ENCODE measurements around the gene BCL7A.

Gene BCL7A

GRCh38 chr12:122059203-122059960, 37.7 kb downstream of the BCL7A start:
- no peaks in the 10 kb centered on the region for H3K79me2 ChIP-seq (ENCODE audit: low read length)
- DNase-seq, result no peak
- TF ChIP-seq CTCF (IDR thresholded peaks at IDR 0.05; ENCODE audit: low read length) (no peak), EZH2 (optimal IDR thresholded peaks at IDR 0.05; ENCODE audit: low read depth, low read length) (no peak), EZH2phosphoT487 (IDR thresholded peaks at IDR 0.05; ENCODE audit: low read length) (no peak)
- no peak overlapping the region for H3K9ac ChIP-seq (ENCODE audit: low read length)
- H3K9me2 ChIP-seq (replicated peaks; ENCODE audit: insufficient read depth, low read length), result no peaks in the 10 kb centered on the region
- 0 out of 2 replicates have a peak, but pooled peaks cover 3% of the 10 kb centered on the region for H3K4me1 ChIP-seq (ENCODE audit: low read length)
- H3K4me3 ChIP-seq (ENCODE audit: low read length), result no peak overlapping the region
- H2AFZ ChIP-seq (ENCODE audit: low read length), result no peak overlapping the region
- H3F3A ChIP-seq (ENCODE audit: insufficient read depth, low read length), result no peaks in the 10 kb centered on the region
- H4K20me1 ChIP-seq (ENCODE audit: insufficient read depth, low read length), result no peaks in the 10 kb centered on the region
- H3K27me3 ChIP-seq (replicated peaks; ENCODE audit: insufficient read depth, low read length), result no peaks in the 10 kb centered on the region
- no peak overlapping the region for H3K4me2 ChIP-seq (ENCODE audit: low read depth, low read length)
- no peak overlapping the region for H3K27ac ChIP-seq (ENCODE audit: low read length)
- no peaks in the 10 kb centered on the region for H3K36me3 ChIP-seq (replicated peaks; ENCODE audit: insufficient read depth, low read length)
- no peaks in the 10 kb centered on the region for H3K9me3 ChIP-seq (replicated peaks; ENCODE audit: insufficient read depth, low read length)

GRCh38 chr12:122060081-122060501, 38.4 kb downstream of the BCL7A start:
- Histone ChIP-seq H3K9me2 (replicated peaks; ENCODE audit: insufficient read depth, low read length) (no peaks in the 10 kb centered on the region), H3K4me2 (ENCODE audit: low read depth, low read length) (no peak overlapping the region), H3K79me2 (ENCODE audit: low read length) (no peaks in the 10 kb centered on the region), H4K20me1 (ENCODE audit: insufficient read depth, low read length) (no peaks in the 10 kb centered on the region), H3K9me3 (replicated peaks; ENCODE audit: insufficient read depth, low read length) (no peaks in the 10 kb centered on the region), H2AFZ (ENCODE audit: low read length) (no peak overlapping the region), H3K9ac (ENCODE audit: low read length) (no peak overlapping the region), H3K36me3 (replicated peaks; ENCODE audit: insufficient read depth, low read length) (no peaks in the 10 kb centered on the region), H3K27me3 (replicated peaks; ENCODE audit: insufficient read depth, low read length) (no peaks in the 10 kb centered on the region), H3K4me1 (ENCODE audit: low read length) (0 out of 2 replicates have a peak, but pooled peaks cover 6% of the 10 kb centered on the region), H3F3A (ENCODE audit: insufficient read depth, low read length) (no peaks in the 10 kb centered on the region), H3K4me3 (ENCODE audit: low read length) (no peak overlapping the region), H3K27ac (ENCODE audit: low read length) (no peak overlapping the region)
- DNase-seq, result no peak
- no peak for TF ChIP-seq CTCF (IDR thresholded peaks at IDR 0.05; ENCODE audit: low read length)
- no peak for TF ChIP-seq EZH2 (optimal IDR thresholded peaks at IDR 0.05; ENCODE audit: low read depth, low read length)
- no peak for TF ChIP-seq EZH2phosphoT487 (IDR thresholded peaks at IDR 0.05; ENCODE audit: low read length)

- DNase-seq, result no peak
- H3K27ac ChIP-seq (ENCODE audit: low read length), result no peak overlapping the region
- H3K79me2 ChIP-seq (ENCODE audit: low read length), result no peaks in the 10 kb centered on the region
- no peak overlapping the region for H3K4me2 ChIP-seq (ENCODE audit: low read depth, low read length)
- H3K27me3 ChIP-seq (replicated peaks; ENCODE audit: insufficient read depth, low read length), result no peaks in the 10 kb centered on the region
- 0 out of 2 replicates have a peak, but pooled peaks cover 6% of the 10 kb centered on the region for H3K4me1 ChIP-seq (ENCODE audit: low read length)
- H2AFZ ChIP-seq (ENCODE audit: low read length), result no peak overlapping the region
- no peaks in the 10 kb centered on the region for H3F3A ChIP-seq (ENCODE audit: insufficient read depth, low read length)
- H3K4me3 ChIP-seq (ENCODE audit: low read length), result no peak overlapping the region
- no peaks in the 10 kb centered on the region for H3K9me2 ChIP-seq (replicated peaks; ENCODE audit: insufficient read depth, low read length)
- H3K9ac ChIP-seq (ENCODE audit: low read length), result no peak overlapping the region
- no peaks in the 10 kb centered on the region for H3K9me3 ChIP-seq (replicated peaks; ENCODE audit: insufficient read depth, low read length)
- TF ChIP-seq CTCF (IDR thresholded peaks at IDR 0.05; ENCODE audit: low read length), result no peak
- no peak for TF ChIP-seq EZH2phosphoT487 (IDR thresholded peaks at IDR 0.05; ENCODE audit: low read length)
- TF ChIP-seq EZH2 (optimal IDR thresholded peaks at IDR 0.05; ENCODE audit: low read depth, low read length), result no peak
- H3K36me3 ChIP-seq (replicated peaks; ENCODE audit: insufficient read depth, low read length), result no peaks in the 10 kb centered on the region
- H4K20me1 ChIP-seq (ENCODE audit: insufficient read depth, low read length), result no peaks in the 10 kb centered on the region
Observed at GRCh38 chr12:122061253-122061652, 39.6 kb downstream of the BCL7A start.
